GM12874 (cell line): ENCODE data around the gene IFT88.

ENCODE experiments used
- CTCF ChIP-seq: IDR thresholded peaks from 2 replicates; pipeline ENCODE4 v1.5.1; 2011; ENCODE audit warnings: low read depth, mild to moderate bottlenecking, control low read depth, low read length, moderate library complexity; ENCODE audit not compliant: insufficient read depth

Gene IFT88

GRCh38 chr13:20607015-20607414, 40.1 kb downstream of the IFT88 start:
- TF ChIP-seq CTCF, result no peak

- no peak for TF ChIP-seq CTCF
Measured at GRCh38 chr13:20608438-20609020, 41.6 kb downstream of the IFT88 start.

GRCh38 chr13:20609145-20609544, 42.2 kb downstream of the IFT88 start:
- TF ChIP-seq CTCF, result no peak

- TF ChIP-seq CTCF, result no peak
Measured at GRCh38 chr13:20610006-20610405, 43.0 kb downstream of the IFT88 start.

- no peak for TF ChIP-seq CTCF
Measured at GRCh38 chr13:20616059-20616797, 49.3 kb downstream of the IFT88 start.

GRCh38 chr13:20623000-20623399, 56.0 kb downstream of the IFT88 start:
- TF ChIP-seq CTCF, result no peak

- no peak for TF ChIP-seq CTCF
Measured at GRCh38 chr13:20624213-20624612, 57.3 kb downstream of the IFT88 start.
